Stimulated activated CD4-positive, alpha-beta T cell treated with anti-CD3 and anti-CD28 coated beads, Interleukin-4, amount 100 ng/mL, for 1 hour (primary cell): ENCODE data around the gene CIT.
A peak's percentile ranks its signal among the peaks of the same experiment; 100 is the strongest.
"Not testable (repeated sequence)": the region's sequence is repeated elsewhere in the genome, so short reads cannot be mapped to it uniquely, and the experiment has no call there.

ENCODE experiments used
- DNase-seq: peaks from one replicate; pipeline ENCODE4 v3.0.0-alpha.2; 2020

The CIT gene, protein sequence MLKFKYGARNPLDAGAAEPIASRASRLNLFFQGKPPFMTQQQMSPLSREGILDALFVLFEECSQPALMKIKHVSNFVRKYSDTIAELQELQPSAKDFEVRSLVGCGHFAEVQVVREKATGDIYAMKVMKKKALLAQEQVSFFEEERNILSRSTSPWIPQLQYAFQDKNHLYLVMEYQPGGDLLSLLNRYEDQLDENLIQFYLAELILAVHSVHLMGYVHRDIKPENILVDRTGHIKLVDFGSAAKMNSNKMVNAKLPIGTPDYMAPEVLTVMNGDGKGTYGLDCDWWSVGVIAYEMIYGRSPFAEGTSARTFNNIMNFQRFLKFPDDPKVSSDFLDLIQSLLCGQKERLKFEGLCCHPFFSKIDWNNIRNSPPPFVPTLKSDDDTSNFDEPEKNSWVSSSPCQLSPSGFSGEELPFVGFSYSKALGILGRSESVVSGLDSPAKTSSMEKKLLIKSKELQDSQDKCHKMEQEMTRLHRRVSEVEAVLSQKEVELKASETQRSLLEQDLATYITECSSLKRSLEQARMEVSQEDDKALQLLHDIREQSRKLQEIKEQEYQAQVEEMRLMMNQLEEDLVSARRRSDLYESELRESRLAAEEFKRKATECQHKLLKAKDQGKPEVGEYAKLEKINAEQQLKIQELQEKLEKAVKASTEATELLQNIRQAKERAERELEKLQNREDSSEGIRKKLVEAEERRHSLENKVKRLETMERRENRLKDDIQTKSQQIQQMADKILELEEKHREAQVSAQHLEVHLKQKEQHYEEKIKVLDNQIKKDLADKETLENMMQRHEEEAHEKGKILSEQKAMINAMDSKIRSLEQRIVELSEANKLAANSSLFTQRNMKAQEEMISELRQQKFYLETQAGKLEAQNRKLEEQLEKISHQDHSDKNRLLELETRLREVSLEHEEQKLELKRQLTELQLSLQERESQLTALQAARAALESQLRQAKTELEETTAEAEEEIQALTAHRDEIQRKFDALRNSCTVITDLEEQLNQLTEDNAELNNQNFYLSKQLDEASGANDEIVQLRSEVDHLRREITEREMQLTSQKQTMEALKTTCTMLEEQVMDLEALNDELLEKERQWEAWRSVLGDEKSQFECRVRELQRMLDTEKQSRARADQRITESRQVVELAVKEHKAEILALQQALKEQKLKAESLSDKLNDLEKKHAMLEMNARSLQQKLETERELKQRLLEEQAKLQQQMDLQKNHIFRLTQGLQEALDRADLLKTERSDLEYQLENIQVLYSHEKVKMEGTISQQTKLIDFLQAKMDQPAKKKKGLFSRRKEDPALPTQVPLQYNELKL (N-terminal part only)

DNA sequence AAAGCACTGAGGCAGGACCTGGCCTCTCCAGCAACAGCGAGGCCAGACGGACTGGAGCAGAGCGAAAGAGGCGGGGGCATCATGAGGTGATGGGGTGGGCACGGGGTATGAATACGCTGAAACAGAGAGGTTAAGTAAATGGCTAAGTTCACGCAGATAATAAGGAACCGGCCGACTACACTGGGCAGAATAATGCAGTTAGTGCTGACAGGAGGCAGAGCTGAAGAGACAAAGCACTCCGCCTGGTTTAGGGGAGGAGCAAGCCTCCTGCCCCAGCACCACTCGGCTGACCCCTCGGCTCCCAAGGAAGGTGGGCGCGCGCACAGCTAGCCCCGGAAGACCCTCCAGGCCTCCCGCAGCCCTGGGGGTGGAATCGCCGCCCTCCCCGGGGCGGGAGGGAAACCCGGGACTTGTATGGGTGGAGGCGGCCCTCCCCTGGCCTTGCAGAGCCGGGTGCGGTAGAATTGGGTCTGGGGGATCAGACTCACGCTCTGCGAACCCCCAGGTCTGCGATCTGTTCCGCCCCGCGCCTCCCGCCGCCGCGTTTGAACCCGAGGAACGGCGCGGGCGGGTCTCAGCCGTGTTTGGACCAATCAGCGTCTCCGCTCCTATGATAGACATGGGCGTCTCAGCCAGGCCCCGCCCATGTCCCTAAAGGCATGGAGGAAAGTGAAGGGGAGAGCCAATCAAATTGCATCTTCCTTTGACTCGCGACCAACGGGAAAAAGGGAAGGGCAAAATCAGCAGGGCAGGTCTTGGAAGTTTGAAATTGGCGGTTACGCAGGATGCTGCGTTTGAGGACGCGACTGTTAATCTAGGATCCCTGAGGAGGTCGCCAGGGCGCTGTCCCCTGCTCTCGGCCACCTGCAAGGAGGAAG lies at the start of gene CIT:
TSS of gene CIT (minus strand) at position 560 of the 878 bp plus-strand sequence. CDS start 1,152 bp downstream, outside the sequence.
- peak; percentile 86 for DNase-seq

DNA sequence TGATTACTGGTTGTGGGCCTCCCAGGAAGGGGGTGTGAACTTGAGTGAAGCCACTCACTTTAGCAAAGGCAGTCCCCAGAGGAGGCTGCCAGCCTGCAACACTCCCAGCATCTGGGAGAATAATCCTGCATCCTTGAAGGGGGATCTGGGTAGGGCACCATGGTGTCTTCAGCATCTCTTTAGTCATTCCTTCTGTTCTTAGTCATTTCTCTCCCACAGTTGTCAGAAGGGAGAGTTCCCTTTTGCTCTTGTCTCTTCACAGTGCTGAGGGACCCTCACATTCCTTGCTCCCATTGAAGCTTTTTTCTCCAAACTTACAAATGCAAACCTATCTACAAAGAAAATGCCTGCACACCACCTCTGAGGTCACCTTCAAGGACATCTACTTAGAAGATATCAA lies 48.1 kb upstream of the CIT start:
- no peak for DNase-seq

GRCh38 chr12:119920064-119920463 lies 42.9 kb upstream of the CIT start:
- no peak for DNase-seq

DNA sequence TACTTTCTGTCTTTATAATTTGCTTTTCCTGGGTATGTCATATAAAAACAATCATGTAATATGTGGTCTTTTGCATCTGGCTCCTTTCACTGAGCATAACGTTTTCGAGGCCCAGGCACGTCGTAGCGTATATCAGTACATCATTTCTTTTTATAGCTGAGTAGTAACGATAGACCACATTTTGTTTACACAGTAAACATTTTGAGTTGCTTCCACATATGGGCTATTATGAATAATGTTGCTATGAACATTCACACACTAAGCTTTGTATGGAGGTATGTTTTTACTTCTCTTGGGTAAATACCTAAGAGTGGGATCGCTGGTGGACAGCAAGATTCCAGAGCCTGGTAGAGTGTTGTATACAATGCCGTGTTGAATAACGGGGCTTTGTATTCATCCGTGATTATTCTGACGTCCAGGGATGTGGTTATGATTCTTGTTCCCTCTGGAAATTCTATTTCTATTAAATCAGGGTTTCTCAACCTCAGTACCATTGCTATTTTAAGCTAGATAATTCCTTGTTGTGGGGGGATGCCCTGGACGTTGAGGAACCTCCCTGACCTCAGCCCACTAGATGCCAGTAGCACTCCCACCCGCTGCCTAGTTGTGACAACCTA lies 38.9 kb upstream of the CIT start:
- DNase-seq = no peak

GRCh38 chr12:119914666-119915065 lies 37.5 kb upstream of the CIT start:
- DNase-seq = no peak

GRCh38 chr12:119913536-119914330 lies 36.6 kb upstream of the CIT start:
- DNase-seq = no peak

GRCh38 chr12:119911182-119911581 lies 34.1 kb upstream of the CIT start:
- DNase-seq = no peak

GRCh38 chr12:119910586-119910985 lies 33.5 kb upstream of the CIT start:
- no peak for DNase-seq

DNA sequence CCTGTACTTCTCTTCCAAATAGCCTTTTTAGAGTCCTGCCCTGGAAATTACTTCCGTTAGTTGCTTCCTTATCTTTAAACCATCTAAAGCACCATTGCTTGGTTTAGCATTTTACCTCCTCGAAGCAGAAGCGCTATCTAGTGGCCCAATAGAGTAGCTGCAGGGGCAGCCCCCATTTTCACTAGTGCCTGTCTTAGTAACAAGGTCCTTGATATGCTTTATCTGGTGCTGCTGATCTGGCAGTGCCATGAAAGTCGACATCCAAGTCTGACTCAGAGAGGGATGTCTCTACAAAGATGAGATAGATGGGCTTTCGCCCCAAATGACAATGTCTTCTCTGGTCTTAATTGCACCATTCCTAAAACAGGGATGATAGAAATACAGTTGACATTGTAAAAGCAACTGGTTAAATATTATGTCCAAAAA lies 25.0 kb upstream of the CIT start:
- DNase-seq = peak; percentile 70

DNA sequence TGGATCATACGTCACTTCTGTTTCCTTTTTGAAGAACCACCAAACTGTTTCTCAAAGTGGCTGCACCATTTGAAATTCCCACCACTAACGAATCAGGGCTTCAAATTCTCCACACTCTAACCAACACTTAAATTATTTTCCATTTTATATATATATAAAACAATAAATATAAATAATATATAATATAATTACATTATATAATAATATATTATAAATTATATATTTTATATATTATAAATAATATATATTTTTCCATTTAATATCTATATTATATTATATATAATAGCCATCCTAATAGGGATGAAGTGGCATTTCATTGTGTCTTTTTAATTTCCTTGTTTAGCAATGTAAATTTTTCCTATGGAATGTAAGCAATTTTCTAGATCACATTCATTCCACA lies 24.6 kb upstream of the CIT start:
- DNase-seq = no peak

GRCh38 chr12:119894916-119895315 lies 17.8 kb upstream of the CIT start:
- DNase-seq = no peak

DNA sequence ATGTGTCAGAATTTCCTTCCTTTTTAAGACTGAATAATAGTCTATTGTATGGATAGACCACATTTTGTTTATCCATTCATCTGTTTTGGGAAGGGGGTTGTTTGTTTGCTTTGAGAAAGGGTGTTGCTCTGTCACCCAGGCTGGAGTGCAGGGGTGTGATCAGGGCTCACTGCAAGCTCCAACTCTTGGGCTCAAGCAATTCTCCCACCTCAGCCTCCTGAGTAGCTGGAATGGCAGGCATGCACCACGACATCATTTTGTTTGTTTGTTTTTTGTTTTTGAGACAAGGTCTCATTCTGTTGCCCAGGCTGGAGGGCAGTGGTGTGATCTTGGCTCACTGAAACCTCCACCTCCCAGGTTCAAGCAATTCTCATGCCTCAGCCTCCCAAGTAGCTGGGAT lies 15.5 kb upstream of the CIT start:
- not testable (repeated sequence) for DNase-seq

- no peak for DNase-seq
Observed at GRCh38 chr12:119885549-119885948, 8.4 kb upstream of the CIT start.

DNA sequence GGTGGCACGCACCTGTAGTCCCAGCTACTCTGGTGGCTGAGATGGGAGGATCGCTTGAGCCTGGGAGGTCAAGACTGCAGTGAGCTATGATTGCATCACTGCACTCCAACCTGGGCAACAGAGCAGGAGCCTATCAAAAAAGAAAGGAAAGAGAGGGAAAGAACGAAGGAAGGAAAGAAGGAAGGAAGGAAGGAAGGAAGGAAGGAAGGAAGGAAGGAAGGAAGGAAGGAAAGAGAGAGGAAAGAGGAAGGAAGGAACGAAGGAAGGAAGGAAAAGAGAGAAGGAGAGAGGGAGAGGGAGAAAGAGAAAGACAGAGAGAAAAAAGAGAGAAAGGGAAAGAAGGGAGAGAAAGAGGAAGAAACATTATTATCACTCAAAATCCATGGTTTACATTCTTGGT lies 6.7 kb upstream of the CIT start:
- DNase-seq = not testable (repeated sequence)

DNA sequence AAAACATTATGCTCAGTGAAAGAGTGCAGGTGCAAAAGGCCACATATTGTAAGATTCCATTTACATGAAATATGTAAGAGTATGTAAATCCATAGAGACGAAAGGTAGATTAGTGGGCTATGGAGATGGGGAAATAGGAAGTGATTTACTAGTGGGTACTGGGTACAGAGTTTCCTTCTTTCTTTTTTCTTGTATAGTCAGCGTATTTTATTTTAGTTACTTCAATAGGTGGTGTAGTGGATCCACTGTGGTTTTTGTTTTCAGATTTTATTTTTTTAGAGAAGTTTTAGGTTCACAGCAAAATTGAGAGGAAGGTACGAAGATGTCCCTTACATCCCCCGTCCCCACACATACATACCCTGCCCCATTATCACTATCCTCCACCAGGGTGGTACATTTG lies 6.1 kb upstream of the CIT start:
- DNase-seq = no peak

DNA sequence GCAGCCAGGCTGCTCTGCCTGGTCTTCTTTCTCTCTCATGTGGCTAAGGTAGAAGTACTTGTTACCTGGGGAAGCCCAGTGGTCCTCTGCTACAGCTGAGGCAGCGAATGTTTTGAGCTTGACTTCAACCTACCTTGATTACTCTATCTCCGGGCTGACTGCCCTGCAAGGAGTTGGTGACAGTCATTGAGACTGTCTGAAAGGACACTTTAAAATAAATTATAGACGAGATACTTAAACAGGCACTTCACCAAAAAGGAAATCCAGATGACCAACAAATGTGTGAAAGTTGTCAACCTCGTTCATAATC lies 474 bp upstream of the CIT start:
- no peak for DNase-seq

DNA sequence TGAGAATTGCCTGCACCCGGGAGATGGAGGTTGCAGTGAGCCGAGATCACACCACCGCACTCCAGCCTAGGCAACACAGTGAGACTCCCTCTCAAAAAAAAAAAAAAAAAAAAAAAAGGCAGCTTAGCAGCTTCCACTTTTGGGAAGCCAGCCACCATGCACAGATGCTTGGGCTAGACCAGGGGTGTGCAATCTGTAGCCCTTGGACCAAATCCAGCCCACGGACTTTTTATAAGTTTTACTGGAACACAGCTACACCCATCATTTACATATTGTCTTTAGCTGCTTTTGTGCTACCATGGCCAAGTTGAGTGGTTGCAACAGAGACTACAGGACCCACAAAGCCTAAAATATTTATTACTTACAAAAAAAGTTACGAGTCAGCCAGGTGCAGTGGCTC lies 6.7 kb downstream of the CIT start:
- DNase-seq = no peak

GRCh38 chr12:119869720-119870119 lies 7.4 kb downstream of the CIT start:
- DNase-seq = no peak

- no peak for DNase-seq
Observed at GRCh38 chr12:119868992-119869391, 8.1 kb downstream of the CIT start.

GRCh38 chr12:119864591-119864990 lies 12.5 kb downstream of the CIT start:
- DNase-seq = no peak

- no peak for DNase-seq
Observed at GRCh38 chr12:119859241-119859640, 17.9 kb downstream of the CIT start.
